PC-3 (cell line): ENCODE measurements around the gene TMEM108. TPM values are rescaled to one million over a fixed set of nuclear protein-coding genes. Genes with fewer than 3 reads are reported as not detected.

Source experiments
- ATAC-seq: fragments of 200-7000 bp; cut with Tn5 transposase; 2 replicates; pipeline ENCODE4 v1.9.1; 2020; ENCODE audit warnings: mild to moderate bottlenecking, moderate library complexity
- BruUV-seq: library from RNA; stranded (reverse); fragments of 400-500 nt; replicated peaks from 2 replicates; lab custom pipeline; 2021; lab: Mats Ljungman, UMichigan
- CTCF ChIA-PET: fragments of 300-600 bp; sonication (Branson Sonifier 250); formaldehyde crosslinking; loops from one replicate; lab custom pipeline; 2022; ENCODE audit warnings: antibody characterized with exemption; lab: Charles Lee
- POLR2A ChIA-PET: fragments of 300-600 bp; sonication (Branson Sonifier 250); formaldehyde crosslinking; loops from one replicate; lab custom pipeline; 2022; ENCODE audit warnings: antibody characterized with exemption; ENCODE audit not compliant: unreplicated experiment; lab: Charles Lee
- DNase-seq: peaks from one replicate; pipeline ENCODE4 v3.0.0-alpha.2; 2015
- H2AFZ ChIP-seq: fragments of 300-600 bp; sonication (generic); 2 replicates; pipeline ENCODE4 v1.6.0; 2016; ENCODE audit warnings: antibody characterized with exemption, low read length
- H3F3A ChIP-seq: fragments of 300-600 bp; sonication (generic); one replicate; pipeline ENCODE4 v1.6.0; 2017; ENCODE audit warnings: antibody characterized with exemption, low read length, control low read depth, mild to moderate bottlenecking; ENCODE audit not compliant: unreplicated experiment
- H3K27ac ChIP-seq: fragments of 300-600 bp; sonication (generic); 2 replicates; pipeline ENCODE4 v1.5.1; 2016; ENCODE audit warnings: mild to moderate bottlenecking, low read length
- H3K27me3 ChIP-seq: fragments of 300-600 bp; sonication (generic); 2 replicates; pipeline ENCODE4 v1.6.1; 2016; ENCODE audit warnings: low read length, mixed read lengths
- H3K36me3 ChIP-seq: fragments of 300-600 bp; sonication (generic); 2 replicates; pipeline ENCODE4 v1.6.1; 2016; ENCODE audit warnings: low read depth, mixed run types, low read length, mixed read lengths
- H3K4me1 ChIP-seq: fragments of 300-600 bp; sonication (generic); 2 replicates; pipeline ENCODE4 v1.5.1; 2016; ENCODE audit warnings: low read length; ENCODE audit not compliant: insufficient read depth
- H3K4me2 ChIP-seq: fragments of 300-600 bp; sonication (generic); 2 replicates; pipeline ENCODE4 v1.6.0; 2016; ENCODE audit warnings: low read length
- H3K4me3 ChIP-seq: fragments of 300-600 bp; sonication (generic); 2 replicates; pipeline ENCODE4 v1.5.1; 2016; ENCODE audit warnings: mild to moderate bottlenecking, low read length, mixed read lengths
- H3K79me2 ChIP-seq: fragments of 300-600 bp; sonication (generic); 2 replicates; pipeline ENCODE4 v1.6.1; 2017; ENCODE audit warnings: low read length, mixed read lengths
- H3K9ac ChIP-seq: fragments of 300-600 bp; sonication (generic); 2 replicates; pipeline ENCODE4 v1.6.0; 2016; ENCODE audit warnings: mild to moderate bottlenecking, low read length
- H3K9me2 ChIP-seq: fragments of 300-600 bp; sonication (generic); replicated peaks from 2 replicates; pipeline ENCODE4 v1.6.1; 2016; ENCODE audit warnings: mixed run types, low read length, mixed read lengths
- H3K9me3 ChIP-seq: fragments of 300-600 bp; sonication (generic); 2 replicates; pipeline ENCODE4 v1.6.1; 2016; ENCODE audit warnings: low read length, mixed read lengths
- H4K20me1 ChIP-seq: fragments of 300-600 bp; sonication (generic); 2 replicates; pipeline ENCODE4 v1.6.1; 2016; ENCODE audit warnings: low read length, mixed read lengths
- EZH2 ChIP-seq: fragments of 300-600 bp; sonication (generic); IDR thresholded peaks from one replicate; pipeline ENCODE4 v1.6.1; 2017; ENCODE audit warnings: antibody characterized with exemption, mild to moderate bottlenecking, low read length; ENCODE audit not compliant: unreplicated experiment
- EZH2phosphoT487 ChIP-seq: fragments of 300-600 bp; sonication (generic); IDR thresholded peaks from 2 replicates; pipeline ENCODE4 v1.6.1; 2018; ENCODE audit warnings: mild to moderate bottlenecking, antibody characterized with exemption, low read length, borderline replicate concordance
- intact Hi-C: fragments of 100-400 bp; cut with micrococcal nuclease; formaldehyde crosslinking; loops from 2 replicates; pipeline ENCODE4 v1.9.0; 2023
- total RNA-seq: library from RNA; depleted of rRNA; stranded (reverse); fragments of >200 nt; gene quantifications from 2 replicates; pipeline ENCODE4 v1.2.3, GENCODE V29; 2014
- TF ChIP-seq, protein P1 (sequence below): fragments of 300-600 bp; sonication (generic); conservative IDR thresholded peaks from 2 replicates; pipeline ENCODE4 v1.5.1; 2017; ENCODE audit warnings: antibody characterized with exemption, low read depth, mild to moderate bottlenecking, low read length

Gene TMEM108
- total RNA-seq, 1 experiment from 2014 or later: not detected

DNA sequence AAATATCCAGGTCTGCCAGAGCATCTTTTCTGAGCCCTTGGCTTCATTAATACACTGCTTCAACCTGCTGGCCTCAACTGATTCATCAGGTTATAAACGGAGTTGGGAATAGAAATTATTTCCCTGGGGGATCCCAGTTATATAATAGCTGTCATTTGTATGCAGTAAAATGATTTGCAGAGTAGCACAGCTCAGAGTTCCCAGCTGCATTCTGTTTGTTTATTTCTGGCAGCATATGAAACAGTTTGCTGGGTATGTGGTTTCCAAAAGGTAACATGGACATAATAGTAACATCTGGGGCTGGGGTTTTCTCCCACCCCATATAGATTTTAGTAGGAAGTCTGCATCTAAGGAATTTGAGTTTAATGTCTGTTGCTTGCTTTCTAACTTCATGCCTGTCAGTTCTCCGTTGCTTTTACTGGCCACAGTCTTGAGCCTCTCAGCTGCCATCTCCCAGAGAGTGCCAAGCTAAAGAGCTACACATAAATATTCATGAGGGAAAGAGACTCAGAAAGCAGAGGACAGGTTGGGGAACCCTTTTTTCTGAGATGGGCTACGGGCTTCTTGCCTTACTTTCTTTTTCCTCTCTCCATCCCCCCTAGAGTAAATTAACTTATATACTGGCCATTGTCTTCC, 124.6 kb downstream of the TMEM108 start:
- POLR2A ChIA-PET: no interaction called here
- BruUV-seq: no TSS peak
- TF ChIP-seq EZH2phosphoT487 (no peak), EZH2 (no peak)
- TF ChIP-seq, protein P1, sequence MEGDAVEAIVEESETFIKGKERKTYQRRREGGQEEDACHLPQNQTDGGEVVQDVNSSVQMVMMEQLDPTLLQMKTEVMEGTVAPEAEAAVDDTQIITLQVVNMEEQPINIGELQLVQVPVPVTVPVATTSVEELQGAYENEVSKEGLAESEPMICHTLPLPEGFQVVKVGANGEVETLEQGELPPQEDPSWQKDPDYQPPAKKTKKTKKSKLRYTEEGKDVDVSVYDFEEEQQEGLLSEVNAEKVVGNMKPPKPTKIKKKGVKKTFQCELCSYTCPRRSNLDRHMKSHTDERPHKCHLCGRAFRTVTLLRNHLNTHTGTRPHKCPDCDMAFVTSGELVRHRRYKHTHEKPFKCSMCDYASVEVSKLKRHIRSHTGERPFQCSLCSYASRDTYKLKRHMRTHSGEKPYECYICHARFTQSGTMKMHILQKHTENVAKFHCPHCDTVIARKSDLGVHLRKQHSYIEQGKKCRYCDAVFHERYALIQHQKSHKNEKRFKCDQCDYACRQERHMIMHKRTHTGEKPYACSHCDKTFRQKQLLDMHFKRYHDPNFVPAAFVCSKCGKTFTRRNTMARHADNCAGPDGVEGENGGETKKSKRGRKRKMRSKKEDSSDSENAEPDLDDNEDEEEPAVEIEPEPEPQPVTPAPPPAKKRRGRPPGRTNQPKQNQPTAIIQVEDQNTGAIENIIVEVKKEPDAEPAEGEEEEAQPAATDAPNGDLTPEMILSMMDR: no peak

DNA sequence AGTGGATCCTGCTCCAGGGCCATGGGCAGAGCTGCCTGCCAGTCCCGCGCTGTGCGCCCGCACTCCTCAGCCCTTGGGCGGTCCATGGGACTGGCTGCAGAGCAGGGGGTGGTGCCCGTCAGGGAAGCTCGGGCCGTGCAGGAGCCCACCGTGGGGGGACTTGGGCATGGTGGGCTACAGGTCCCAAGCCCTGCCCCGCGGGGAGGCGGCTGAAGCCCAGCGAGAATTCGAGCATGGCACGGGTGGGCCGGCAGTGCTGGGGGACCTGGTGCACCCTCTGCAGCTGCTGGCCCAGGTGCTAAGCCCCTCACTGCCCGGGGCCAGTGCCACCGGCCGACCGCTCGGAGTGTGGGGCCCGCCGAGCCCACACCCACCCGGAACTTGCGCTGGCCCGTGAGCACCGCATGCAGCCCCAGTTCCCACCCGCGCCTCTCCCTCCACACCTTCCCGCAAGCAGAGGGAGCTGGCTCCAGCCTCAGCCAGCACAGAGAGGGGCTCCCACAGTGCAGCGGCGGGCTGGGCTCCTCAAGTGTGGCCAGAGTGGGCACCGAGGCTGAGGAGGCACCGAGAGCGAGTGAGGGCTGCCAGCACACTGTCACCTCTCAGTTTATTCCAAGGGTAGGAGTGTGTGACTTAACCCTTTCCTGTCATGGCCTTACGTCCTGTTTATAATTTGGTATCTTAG, 129.3 kb downstream of the TMEM108 start:
- no peak overlapping the region for H3K4me2 ChIP-seq
- no peaks in the 10 kb centered on the region for H3K9me2 ChIP-seq
- no peaks in the 10 kb centered on the region for H3F3A ChIP-seq
- no peaks in the 10 kb centered on the region for H3K4me1 ChIP-seq
- TF ChIP-seq, protein P1: no peak
- TF ChIP-seq EZH2 (no peak), EZH2phosphoT487 (no peak)
- ChIA-PET POLR2A (no interaction called here), CTCF (no interaction called here)
- H3K79me2 ChIP-seq: no peaks in the 10 kb centered on the region
- H3K36me3 ChIP-seq: no peaks in the 10 kb centered on the region
- H3K4me3 ChIP-seq: no peak overlapping the region
- no peaks in the 10 kb centered on the region for H4K20me1 ChIP-seq
- H3K27me3 ChIP-seq: no peaks in the 10 kb centered on the region
- no peaks in the 10 kb centered on the region for H3K9me3 ChIP-seq
- no peak overlapping the region for H3K27ac ChIP-seq
- DNase-seq: no peak
- intact Hi-C loops: no loop called here
- H3K9ac ChIP-seq: no peak overlapping the region
- no TSS peak for BruUV-seq
- no peak overlapping the region for H2AFZ ChIP-seq
- ATAC-seq: no peak

More for the DNA sequence above, 124.6 kb downstream of the TMEM108 start:
- Histone ChIP-seq H3K79me2 (no peaks in the 10 kb centered on the region), H3K4me3 (no peak overlapping the region), H3F3A (no peaks in the 10 kb centered on the region), H3K36me3 (no peaks in the 10 kb centered on the region), H3K27ac (no peak overlapping the region), H3K27me3 (no peaks in the 10 kb centered on the region), H2AFZ (no peak overlapping the region), H3K4me1 (no peaks in the 10 kb centered on the region), H3K9me3 (no peaks in the 10 kb centered on the region), H4K20me1 (no peaks in the 10 kb centered on the region), H3K9me2 (no peaks in the 10 kb centered on the region), H3K4me2 (no peak overlapping the region), H3K9ac (no peak overlapping the region)
- ATAC-seq: no peak
- no peak for DNase-seq
- CTCF ChIA-PET: no interaction called here
- intact Hi-C loops: no loop called here

DNA sequence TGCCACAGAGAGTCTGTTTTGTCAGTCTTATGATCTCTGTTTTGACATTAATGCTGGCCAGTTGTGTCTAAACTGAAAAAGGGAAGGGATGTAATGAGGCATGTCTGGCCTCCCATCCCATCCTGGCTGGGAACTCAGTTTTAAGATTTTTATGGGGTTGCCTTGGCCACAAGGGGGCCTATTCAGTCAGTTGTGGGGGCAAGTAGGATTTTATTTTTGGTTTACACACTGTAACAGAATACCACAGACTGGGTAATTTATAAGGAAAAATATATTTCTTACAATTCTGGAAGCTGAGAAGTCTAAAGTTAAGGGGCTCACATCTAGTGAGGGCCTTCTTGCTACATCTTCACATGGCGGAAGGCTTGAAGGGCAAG, 129.8 kb downstream of the TMEM108 start:
- H3F3A ChIP-seq: no peaks in the 10 kb centered on the region
- no peak overlapping the region for H3K27ac ChIP-seq
- H3K36me3 ChIP-seq: no peaks in the 10 kb centered on the region
- H3K79me2 ChIP-seq: no peaks in the 10 kb centered on the region
- no peaks in the 10 kb centered on the region for H3K9me2 ChIP-seq
- ChIA-PET POLR2A (no interaction called here), CTCF (no interaction called here)
- TF ChIP-seq EZH2phosphoT487: no peak
- no peak for TF ChIP-seq EZH2
- TF ChIP-seq, protein P1: no peak; the same call in 1 of the 2 replicates
- H2AFZ ChIP-seq: no peak overlapping the region
- DNase-seq: no peak
- ATAC-seq: no peak
- H4K20me1 ChIP-seq: no peaks in the 10 kb centered on the region
- no peaks in the 10 kb centered on the region for H3K27me3 ChIP-seq
- H3K4me3 ChIP-seq: no peak overlapping the region
- no peak overlapping the region for H3K4me2 ChIP-seq
- no TSS peak for BruUV-seq
- no peak overlapping the region for H3K9ac ChIP-seq
- H3K4me1 ChIP-seq: no peaks in the 10 kb centered on the region
- intact Hi-C loops: no loop called here
- H3K9me3 ChIP-seq: no peaks in the 10 kb centered on the region
